Chondrocyte (in vitro differentiated cells): ENCODE measurements around the gene PNPLA5. TPM values are rescaled to one million over a fixed set of nuclear protein-coding genes. Genes with fewer than 3 reads are reported as not detected.
A peak's percentile ranks its signal among the peaks of the same experiment; 100 is the strongest.
"Not testable (repeated sequence)": the region's sequence is repeated elsewhere in the genome, so short reads cannot be mapped to it uniquely, and the experiment has no call there.

Experiments
- DNase-seq: peaks from one replicate; pipeline ENCODE4 v3.0.0; 2021; ENCODE audit warnings: mixed read lengths, low spot score
- H3K27ac Mint-ChIP-seq: one replicate; pipeline ENCODE4 v1.8.0; 2021; ENCODE audit warnings: mild to moderate bottlenecking, moderate library complexity, mixed read lengths; ENCODE audit not compliant: unreplicated experiment
- H3K27me3 Mint-ChIP-seq: 2 replicates; pipeline ENCODE4 v1.8.0; 2021; ENCODE audit warnings: low read depth, mixed read lengths
- H3K36me3 Mint-ChIP-seq: 2 replicates; pipeline ENCODE4 v1.8.0; 2021; ENCODE audit warnings: low read depth, mixed read lengths
- H3K4me1 Mint-ChIP-seq: 2 replicates; pipeline ENCODE4 v1.8.0; 2021; ENCODE audit warnings: low read depth, mild to moderate bottlenecking, mixed read lengths
- H3K4me3 Mint-ChIP-seq: one replicate; pipeline ENCODE4 v1.8.0; 2021; ENCODE audit warnings: mild to moderate bottlenecking, moderate library complexity, mixed read lengths; ENCODE audit not compliant: unreplicated experiment
- H3K9me3 Mint-ChIP-seq: 2 replicates; pipeline ENCODE4 v1.8.0; 2021; ENCODE audit warnings: low read depth, mixed read lengths
- CTCF ChIP-seq: fragments of 200-600 bp; sonication (generic); IDR thresholded peaks from 2 replicates; pipeline ENCODE4 v1.5.0; 2021; ENCODE audit warnings: antibody characterized with exemption, mild to moderate bottlenecking, moderate library complexity
- total RNA-seq: library from RNA; stranded (reverse); gene quantifications from 3 replicates; pipeline ENCODE4 v1.2.1, GENCODE V29; 2021

Gene PNPLA5
- total RNA-seq, 1 donor from 2014 or later, result not detected

- Mint-ChIP-seq H3K27me3 (peaks cover 42% of the 10 kb centered on the region), H3K36me3 (no peaks in the 10 kb centered on the region), H3K27ac (no peak overlapping the region), H3K9me3 (peaks cover 16% of the 10 kb centered on the region), H3K4me3 (no peak overlapping the region), H3K4me1 (no peaks in the 10 kb centered on the region)
- DNase-seq, result no peak
- no peak for TF ChIP-seq CTCF
These were observed 22.0 kb downstream of the PNPLA5 start for GRCh38 chr22:43869799-43870198.

GRCh38 chr22:43869001-43869400, 22.8 kb downstream of the PNPLA5 start:
- H3K4me3 Mint-ChIP-seq, H3K36me3 Mint-ChIP-seq, H3K27ac Mint-ChIP-seq, H3K4me1 Mint-ChIP-seq: not testable (repeated sequence)
- peak; percentile 8 for DNase-seq
- Mint-ChIP-seq H3K27me3 (peaks cover 43% of the 10 kb centered on the region), H3K9me3 (peaks cover 16% of the 10 kb centered on the region)

- no peak for TF ChIP-seq CTCF
- H3K4me3 Mint-ChIP-seq, result no peak overlapping the region
- H3K36me3 Mint-ChIP-seq, result no peaks in the 10 kb centered on the region
- peak; percentile 72 for DNase-seq
- peaks cover 43% of the 10 kb centered on the region for H3K27me3 Mint-ChIP-seq
- no peaks in the 10 kb centered on the region for H3K4me1 Mint-ChIP-seq
- H3K27ac Mint-ChIP-seq, result no peak overlapping the region
- peaks cover 16% of the 10 kb centered on the region for H3K9me3 Mint-ChIP-seq
These were observed 23.8 kb downstream of the PNPLA5 start for GRCh38 chr22:43867839-43868635.

GRCh38 chr22:43862882-43863202, 29.0 kb downstream of the PNPLA5 start:
- TF ChIP-seq CTCF, result no peak
- H3K27ac Mint-ChIP-seq, result no peak overlapping the region

GRCh38 chr22:43862074-43862881, 29.5 kb downstream of the PNPLA5 start, which contains the start of gene SULT4A1:
TSS of gene SULT4A1 (minus strand) at chr22:43862513. CDS start at chr22:43862382, 131 bp downstream.
- no peak for TF ChIP-seq CTCF
- Mint-ChIP-seq H3K4me3 (peak within 1 kb of the TSS; percentile 68), H3K9me3 (peaks cover 3% of the 10 kb centered on the region), H3K36me3 (no peaks in the 10 kb centered on the region), H3K27me3 (peaks cover 36% of the 10 kb centered on the region), H3K27ac (peak within 1 kb of the TSS; percentile 4), H3K4me1 (peaks cover 10% of the 10 kb centered on the region)
- DNase-seq, result peak; percentile 76

More at GRCh38 chr22:43862882-43863202, 29.0 kb downstream of the PNPLA5 start:
- no peak for DNase-seq
- Mint-ChIP-seq H3K27me3 (peaks cover 34% of the 10 kb centered on the region), H3K4me1 (peaks cover 10% of the 10 kb centered on the region), H3K9me3 (no peaks in the 10 kb centered on the region), H3K36me3 (no peaks in the 10 kb centered on the region), H3K4me3 (peak overlapping the region; percentile 61)
